MM.1S (cell line): ENCODE measurements around the gene FAM120AOS.

ENCODE experiments used
- CTCF ChIP-seq: fragments of 300-600 bp; sonication (generic); IDR thresholded peaks from 2 replicates; pipeline ENCODE4 v1.5.1; 2016; ENCODE audit warnings: antibody characterized with exemption, low read length, mixed read lengths
- EZH2 ChIP-seq: fragments of 300-600 bp; sonication (generic); optimal IDR thresholded peaks from 2 replicates; pipeline ENCODE3; 2017; ENCODE audit warnings: low read depth, mild to moderate bottlenecking, antibody characterized with exemption, low read length, mixed read lengths

- TF ChIP-seq CTCF, result no peak
- TF ChIP-seq EZH2, result no peak
Observed at GRCh38 chr9:93493949-93494348, 40.6 kb upstream of the FAM120AOS start.
